BLaER1 (cell line): ENCODE results near the gene ATRN.

Experiments used
- H3K27ac ChIP-seq: shearing (Covaris generic); formaldehyde crosslinking; 2 replicates; pipeline ENCODE4 v1.8.1; 2022
- H3K27me3 ChIP-seq: shearing (Covaris generic); formaldehyde crosslinking; 2 replicates; pipeline ENCODE4 v1.8.1; 2022
- H3K36me3 ChIP-seq: shearing (Covaris generic); formaldehyde crosslinking; 2 replicates; pipeline ENCODE4 v1.8.1; 2022
- H3K4me1 ChIP-seq: shearing (Covaris generic); formaldehyde crosslinking; 2 replicates; pipeline ENCODE4 v1.8.1; 2022
- H3K4me2 ChIP-seq: shearing (Covaris generic); formaldehyde crosslinking; 2 replicates; pipeline ENCODE4 v1.8.1; 2022
- H3K4me3 ChIP-seq: shearing (Covaris generic); formaldehyde crosslinking; 2 replicates; pipeline ENCODE4 v1.8.1; 2022
- H3K9ac ChIP-seq: shearing (Covaris generic); formaldehyde crosslinking; 2 replicates; pipeline ENCODE4 v1.8.1; 2022
- H3K9me3 ChIP-seq: shearing (Covaris generic); formaldehyde crosslinking; 2 replicates; pipeline ENCODE4 v1.8.1; 2022
- H4K20me1 ChIP-seq: shearing (Covaris generic); formaldehyde crosslinking; 2 replicates; pipeline ENCODE4 v1.8.1; 2022
- Cebpa-rat ChIP-seq: shearing (Covaris generic); IDR thresholded peaks from 2 replicates; pipeline ENCODE4 v1.8.1; 2022

ATRN gene

GRCh38 chr20:3678856-3679720 lies 208.3 kb downstream of the ATRN start:
- Histone ChIP-seq H3K4me2 (no peak overlapping the region), H3K27ac (no peak overlapping the region)
- TF ChIP-seq Cebpa-rat: no peak

GRCh38 chr20:3679749-3680700 lies 209.2 kb downstream of the ATRN start:
- no peaks in the 10 kb centered on the region for H3K9me3 ChIP-seq
- H3K9ac ChIP-seq: no peak overlapping the region
- no peaks in the 10 kb centered on the region for H3K36me3 ChIP-seq
- peaks cover 6% of the 10 kb centered on the region; the same call in 1 of the 2 replicates for H4K20me1 ChIP-seq
- TF ChIP-seq Cebpa-rat: no peak
- H3K4me2 ChIP-seq: no peak overlapping the region
- H3K27ac ChIP-seq: no peak overlapping the region
- no peak overlapping the region for H3K4me3 ChIP-seq
- peaks cover 56% of the 10 kb centered on the region for H3K27me3 ChIP-seq
- peaks cover 15% of the 10 kb centered on the region for H3K4me1 ChIP-seq

More at GRCh38 chr20:3678856-3679720, 208.3 kb downstream of the ATRN start:
- H3K36me3 ChIP-seq: no peaks in the 10 kb centered on the region
- peaks cover 15% of the 10 kb centered on the region for H3K4me1 ChIP-seq
- no peak overlapping the region for H3K9ac ChIP-seq
- no peak overlapping the region for H3K4me3 ChIP-seq
- H4K20me1 ChIP-seq: peaks cover 6% of the 10 kb centered on the region; the same call in 1 of the 2 replicates
- H3K27me3 ChIP-seq: peaks cover 63% of the 10 kb centered on the region
- H3K9me3 ChIP-seq: no peaks in the 10 kb centered on the region

- no peak for TF ChIP-seq Cebpa-rat
- no peak overlapping the region for H3K4me2 ChIP-seq
- no peak overlapping the region for H3K27ac ChIP-seq
Observed at GRCh38 chr20:3680701-3681351, 210.0 kb downstream of the ATRN start.

GRCh38 chr20:3681352-3681930 lies 210.6 kb downstream of the ATRN start:
- H3K36me3 ChIP-seq: no peaks in the 10 kb centered on the region
- H3K4me2 ChIP-seq: no peak overlapping the region
- no peak overlapping the region for H3K27ac ChIP-seq
- H3K4me1 ChIP-seq: peaks cover 11% of the 10 kb centered on the region
- H3K27me3 ChIP-seq: peaks cover 52% of the 10 kb centered on the region
- H3K9me3 ChIP-seq: no peaks in the 10 kb centered on the region
- H3K9ac ChIP-seq: no peak overlapping the region
- no peak overlapping the region for H3K4me3 ChIP-seq
- TF ChIP-seq Cebpa-rat: no peak
- peaks cover 6% of the 10 kb centered on the region; the same call in 1 of the 2 replicates for H4K20me1 ChIP-seq

More at GRCh38 chr20:3680701-3681351, 210.0 kb downstream of the ATRN start:
- Histone ChIP-seq H3K4me3 (no peak overlapping the region), H3K36me3 (no peaks in the 10 kb centered on the region), H3K4me1 (peaks cover 15% of the 10 kb centered on the region), H3K9me3 (no peaks in the 10 kb centered on the region), H3K9ac (no peak overlapping the region), H3K27me3 (peaks cover 52% of the 10 kb centered on the region), H4K20me1 (peaks cover 6% of the 10 kb centered on the region; the same call in 1 of the 2 replicates)

GRCh38 chr20:3681931-3682781 lies 211.3 kb downstream of the ATRN start, which contains the start of gene ADAM33:
TSS of gene ADAM33 (minus strand) at chr20:3682010. CDS start at chr20:3682004, 6 bp downstream.
- H3K4me3 ChIP-seq: no peak within 1 kb of the TSS
- H3K27me3 ChIP-seq: peaks cover 52% of the 10 kb centered on the region

GRCh38 chr20:3685341-3685740 lies 214.5 kb downstream of the ATRN start:
- no peak overlapping the region for H3K4me3 ChIP-seq
- H3K4me2 ChIP-seq: no peak overlapping the region
- H3K36me3 ChIP-seq: no peaks in the 10 kb centered on the region
- H3K9ac ChIP-seq: no peak overlapping the region
- no peak overlapping the region for H3K27ac ChIP-seq
- peaks cover 39% of the 10 kb centered on the region for H3K27me3 ChIP-seq
- no peaks in the 10 kb centered on the region for H3K9me3 ChIP-seq
- 0 out of 2 replicates have a peak, but pooled peaks cover 6% of the 10 kb centered on the region for H4K20me1 ChIP-seq
- H3K4me1 ChIP-seq: no peaks in the 10 kb centered on the region
- no peak for TF ChIP-seq Cebpa-rat

More at GRCh38 chr20:3681931-3682781, 211.3 kb downstream of the ATRN start, which contains the start of gene ADAM33:
- H4K20me1 ChIP-seq: peaks cover 6% of the 10 kb centered on the region; the same call in 1 of the 2 replicates
- no peak within 1 kb of the TSS for H3K4me2 ChIP-seq
- no peaks in the 10 kb centered on the region for H3K36me3 ChIP-seq
- TF ChIP-seq Cebpa-rat: no peak
- no peak within 1 kb of the TSS for H3K9ac ChIP-seq
- peaks cover 4% of the 10 kb centered on the region for H3K4me1 ChIP-seq
- H3K27ac ChIP-seq: no peak within 1 kb of the TSS
- no peaks in the 10 kb centered on the region for H3K9me3 ChIP-seq

GRCh38 chr20:3686421-3686820 lies 215.6 kb downstream of the ATRN start:
- H4K20me1 ChIP-seq: no peaks in the 10 kb centered on the region
- H3K27ac ChIP-seq: no peak overlapping the region
- no peaks in the 10 kb centered on the region for H3K4me1 ChIP-seq
- H3K9ac ChIP-seq: no peak overlapping the region
- no peaks in the 10 kb centered on the region for H3K9me3 ChIP-seq
- H3K27me3 ChIP-seq: peaks cover 29% of the 10 kb centered on the region
- TF ChIP-seq Cebpa-rat: no peak
- H3K4me3 ChIP-seq: no peak overlapping the region
- no peaks in the 10 kb centered on the region for H3K36me3 ChIP-seq
- H3K4me2 ChIP-seq: no peak overlapping the region

GRCh38 chr20:3686867-3687321 lies 216.1 kb downstream of the ATRN start:
- Histone ChIP-seq H3K4me3 (no peak overlapping the region), H3K9ac (no peak overlapping the region), H3K27me3 (peaks cover 24% of the 10 kb centered on the region), H4K20me1 (no peaks in the 10 kb centered on the region), H3K9me3 (no peaks in the 10 kb centered on the region), H3K27ac (no peak overlapping the region), H3K4me2 (no peak overlapping the region), H3K4me1 (no peaks in the 10 kb centered on the region), H3K36me3 (no peaks in the 10 kb centered on the region)
- TF ChIP-seq Cebpa-rat: no peak
